Neuronal stem cell (in vitro differentiated cells): ENCODE data around the gene CCDC12.
A peak's percentile ranks its signal among the peaks of the same experiment; 100 is the strongest.

ENCODE experiments used
- DNase-seq: peaks from one replicate; pipeline ENCODE4 v3.0.0-alpha.2; 2013; ENCODE audit warnings: low spot score
- H2AFZ ChIP-seq: one replicate; pipeline ENCODE4 v1.6.1; 2013; ENCODE audit warnings: mild to moderate bottlenecking, low read length, inconsistent platforms
- H2AK5ac ChIP-seq: 2 replicates; pipeline ENCODE4 v1.6.1; 2013; ENCODE audit warnings: low read depth, mild to moderate bottlenecking, inconsistent platforms, low read length, moderate library complexity, mixed read lengths
- H2BK120ac ChIP-seq: 2 replicates; pipeline ENCODE4 v1.6.1; 2013; ENCODE audit warnings: low read depth, mild to moderate bottlenecking, inconsistent platforms, low read length, moderate library complexity, mixed read lengths
- H2BK12ac ChIP-seq: one replicate; pipeline ENCODE4 v1.6.1; 2013; ENCODE audit warnings: low read length, inconsistent platforms
- H2BK15ac ChIP-seq: 2 replicates; pipeline ENCODE4 v1.6.1; 2013; ENCODE audit warnings: mild to moderate bottlenecking, low read length, inconsistent platforms, mixed read lengths
- H2BK5ac ChIP-seq: one replicate; pipeline ENCODE4 v1.6.1; 2013; ENCODE audit warnings: inconsistent platforms, mild to moderate bottlenecking, low read length, moderate library complexity
- H3K14ac ChIP-seq: one replicate; pipeline ENCODE4 v1.6.1; 2013; ENCODE audit warnings: low read length, inconsistent platforms
- H3K18ac ChIP-seq: 2 replicates; pipeline ENCODE4 v1.6.1; 2013; ENCODE audit warnings: low read length, inconsistent platforms
- H3K23ac ChIP-seq: 2 replicates; pipeline ENCODE4 v1.6.1; 2013; ENCODE audit warnings: low read depth, mild to moderate bottlenecking, mixed read lengths, low read length, inconsistent platforms; ENCODE audit not compliant: poor library complexity
- H3K27ac ChIP-seq: replicated peaks from 3 replicates; pipeline ENCODE4 v1.5.1; 2013; ENCODE audit warnings: low read length, inconsistent platforms
- H3K27me3 ChIP-seq, 3 experiments: 2 replicates each; pipeline ENCODE4 v1.6.1; 2013; ENCODE audit warnings: low read length in 3 of 3, mild to moderate bottlenecking in 2 of 3, inconsistent platforms in 1 of 3, low read depth in 1 of 3, mixed read lengths in 1 of 3, moderate library complexity in 1 of 3; ENCODE audit not compliant: control insufficient read depth in 3 of 3, insufficient read depth in 3 of 3
- H3K36me3 ChIP-seq, 2 donors: replicated peaks in 1 of 2; 2 replicates each; pipeline ENCODE4 v1.6.1; 2013; ENCODE audit warnings: low read length in 2 of 2; ENCODE audit not compliant: control insufficient read depth in 2 of 2, insufficient read depth in 2 of 2
- H3K4ac ChIP-seq: 2 replicates; pipeline ENCODE4 v1.6.1; 2013; ENCODE audit warnings: inconsistent platforms, mild to moderate bottlenecking, low read length, moderate library complexity
- H3K4me1 ChIP-seq, 2 donors: 1 replicate in 1 of 2; 2 replicates in 1 of 2; pipeline ENCODE4 v1.6.1; 2013; ENCODE audit warnings: low read length in 2 of 2, low read depth in 1 of 2; ENCODE audit not compliant: control insufficient read depth in 2 of 2, insufficient read depth in 1 of 2
- H3K4me2 ChIP-seq: one replicate; pipeline ENCODE4 v1.6.1; 2013; ENCODE audit warnings: mild to moderate bottlenecking, low read length, inconsistent platforms; ENCODE audit not compliant: insufficient read depth, poor library complexity, severe bottlenecking
- H3K4me3 ChIP-seq, 2 donors: 2 replicates each; pipeline ENCODE4 v1.5.1; 2013; ENCODE audit warnings: low read length in 2 of 2, mild to moderate bottlenecking in 2 of 2, inconsistent platforms in 1 of 2, moderate library complexity in 1 of 2
- H3K79me1 ChIP-seq: one replicate; pipeline ENCODE4 v1.6.1; 2013; ENCODE audit warnings: low read depth, mild to moderate bottlenecking, inconsistent platforms, low read length, moderate library complexity
- H3K9ac ChIP-seq: one replicate; pipeline ENCODE4 v1.6.1; 2013; ENCODE audit warnings: mild to moderate bottlenecking, low read depth, low read length, inconsistent platforms; ENCODE audit not compliant: poor library complexity
- H3K9me3 ChIP-seq, 2 donors: replicated peaks in 1 of 2; 2 replicates each; pipeline versions ENCODE3 to v1.6.1; 2013; ENCODE audit warnings: low read length in 2 of 2, mild to moderate bottlenecking in 2 of 2, inconsistent platforms in 1 of 2, low read depth in 1 of 2, mixed read lengths in 1 of 2, moderate library complexity in 1 of 2; ENCODE audit not compliant: control insufficient read depth in 2 of 2, insufficient read depth in 1 of 2
- H4K8ac ChIP-seq: one replicate; pipeline ENCODE4 v1.6.1; 2013; ENCODE audit warnings: low read depth, mild to moderate bottlenecking, inconsistent platforms, low read length, moderate library complexity
- H4K91ac ChIP-seq: one replicate; pipeline ENCODE4 v1.6.1; 2013; ENCODE audit warnings: low read length, low read depth, mild to moderate bottlenecking, inconsistent platforms; ENCODE audit not compliant: poor library complexity
- WGBS, 2 donors: extraction: QIAGEN DNeasy Blood & Tissue Kit; methylation state at CpG; one replicate each; pipeline ENCODE4 v1.1.7; 2013; ENCODE audit warnings: missing lambda C conversion rate in 2 of 2, mixed read lengths in 1 of 2; ENCODE audit not compliant: insufficient read length in 2 of 2, insufficient replicate concordance in 1 of 2; ENCODE audit errors: extremely low coverage in 2 of 2; 5-methylcytosine and 5-hydroxymethylcytosine counted together

Gene CCDC12

GRCh38 chr3:46903341-46904302 is 72.9 kb downstream of the CCDC12 start:
- H3K9ac ChIP-seq: no peak overlapping the region
- no peak overlapping the region for H3K4ac ChIP-seq
- H3K27ac ChIP-seq: no peak overlapping the region
- WGBS, 2 donors: no CpG with 5 or more reads among the region's 21 CpGs
- no peak overlapping the region for H2BK15ac ChIP-seq
- no peak overlapping the region for H4K8ac ChIP-seq
- no peak overlapping the region for H4K91ac ChIP-seq
- no peak overlapping the region for H2BK12ac ChIP-seq
- H3K14ac ChIP-seq: no peak overlapping the region
- H3K4me2 ChIP-seq: no peak overlapping the region
- H3K79me1 ChIP-seq: peaks cover 2% of the 10 kb centered on the region
- H3K27me3 ChIP-seq: peaks cover 0 to 5% (median 5%) of the 10 kb centered on the region in 3 experiments
- no peak overlapping the region for H2BK5ac ChIP-seq
- no peak overlapping the region for H2AK5ac ChIP-seq
- no peaks in the 10 kb centered on the region for H3K4me1 ChIP-seq
- H2BK120ac ChIP-seq: no peak overlapping the region
- no peak for DNase-seq
- peak overlapping the region; percentile 11 for H3K18ac ChIP-seq
- no peak overlapping the region for H3K4me3 ChIP-seq
- peaks cover 0 to 2% of the 10 kb centered on the region in 2 donors for H3K36me3 ChIP-seq
- no peak overlapping the region for H3K23ac ChIP-seq
- peaks cover 0 to 2% of the 10 kb centered on the region in 2 donors for H3K9me3 ChIP-seq
- H2AFZ ChIP-seq: no peak overlapping the region

- Histone ChIP-seq H3K4me3 (no peak overlapping the region), H4K8ac (no peak overlapping the region), H3K36me3 (no peaks in the 10 kb centered on the region), H3K4ac (no peak overlapping the region), H3K27me3 (peaks cover 0 to 6% (median 5%) of the 10 kb centered on the region in 3 experiments), H3K4me2 (no peak overlapping the region), H2BK15ac (peak overlapping the region; percentile 49), H3K79me1 (peaks cover 2% of the 10 kb centered on the region), H4K91ac (no peak overlapping the region), H2AFZ (no peak overlapping the region), H2BK120ac (no peak overlapping the region), H2AK5ac (no peak overlapping the region), H2BK5ac (no peak overlapping the region), H3K27ac (no peak overlapping the region), H3K23ac (peak overlapping the region; percentile 10), H3K18ac (peak overlapping the region; percentile 19), H3K14ac (no peak overlapping the region), H2BK12ac (no peak overlapping the region), H3K4me1 (no peaks in the 10 kb centered on the region), H3K9ac (no peak overlapping the region), H3K9me3 (peaks cover 0 to 2% of the 10 kb centered on the region in 2 donors)
- WGBS, 2 donors: no CpG with 5 or more reads among the region's 15 CpGs
- DNase-seq: no peak
Measured at GRCh38 chr3:46902188-46902631, 74.3 kb downstream of the CCDC12 start.

- Histone ChIP-seq H2BK120ac (no peak overlapping the region), H3K9ac (no peak overlapping the region), H3K4me1 (no peaks in the 10 kb centered on the region), H2BK5ac (no peak overlapping the region), H3K4ac (peak overlapping the region; percentile 53), H3K27ac (no peak overlapping the region), H3K36me3 (no peaks in the 10 kb centered on the region), H3K9me3 (peaks cover 0 to 2% of the 10 kb centered on the region in 2 donors), H3K18ac (peak overlapping the region; percentile 19), H2BK15ac (peak overlapping the region; percentile 49), H3K23ac (peak overlapping the region; percentile 91), H4K8ac (no peak overlapping the region), H2AK5ac (no peak overlapping the region), H3K14ac (peak overlapping the region; percentile 17), H3K79me1 (peaks cover 2% of the 10 kb centered on the region), H3K4me2 (no peak overlapping the region), H4K91ac (no peak overlapping the region), H2AFZ (no peak overlapping the region), H3K4me3 (no peak overlapping the region), H3K27me3 (peaks cover 0 to 9% (median 6%) of the 10 kb centered on the region in 3 experiments), H2BK12ac (peak overlapping the region; percentile 58)
- WGBS, 2 donors: no CpG with 5 or more reads among the region's 17 CpGs
- no peak for DNase-seq
Measured at GRCh38 chr3:46901591-46902187, 74.9 kb downstream of the CCDC12 start.

- no peak overlapping the region for H3K27ac ChIP-seq
- peak overlapping the region; percentile 58 for H2BK15ac ChIP-seq
- no peaks in the 10 kb centered on the region for H3K36me3 ChIP-seq
- no peak overlapping the region for H2BK5ac ChIP-seq
- no peak overlapping the region for H3K4me3 ChIP-seq
- peaks cover 2% of the 10 kb centered on the region for H3K79me1 ChIP-seq
- peak overlapping the region; percentile 77 for H3K9ac ChIP-seq
- peaks cover 0 to 15% (median 6%) of the 10 kb centered on the region in 3 experiments for H3K27me3 ChIP-seq
- no peak overlapping the region for H2BK120ac ChIP-seq
- H2AK5ac ChIP-seq: peak overlapping the region; percentile 63
- no peak overlapping the region for H2BK12ac ChIP-seq
- H3K14ac ChIP-seq: peak overlapping the region; percentile 56
- DNase-seq: no peak
- H3K23ac ChIP-seq: no peak overlapping the region
- no peak overlapping the region for H3K4ac ChIP-seq
- H4K91ac ChIP-seq: no peak overlapping the region
- H3K4me2 ChIP-seq: no peak overlapping the region
- no peak overlapping the region for H2AFZ ChIP-seq
- H3K9me3 ChIP-seq: peaks cover 0 to 2% of the 10 kb centered on the region in 2 donors
- no peak overlapping the region for H4K8ac ChIP-seq
- no CpG with 5 or more reads among the region's 3 CpGs for WGBS, 2 donors
- no peaks in the 10 kb centered on the region for H3K4me1 ChIP-seq
- no peak overlapping the region for H3K18ac ChIP-seq
Measured at GRCh38 chr3:46901061-46901460, 75.5 kb downstream of the CCDC12 start.
